Kidney (tissue), 14 donors: ENCODE data around the gene BCKDHB. TPM values are rescaled to one million over a fixed set of nuclear protein-coding genes. Genes with fewer than 3 reads are reported as not detected.
"Not testable (repeated sequence)": the region's sequence is repeated elsewhere in the genome, so short reads cannot be mapped to it uniquely, and the experiment has no call there.

Experiments used
- DNase-seq, 5 donors: peaks; one replicate each; pipeline ENCODE4 v3.0.0-alpha.2; 2013 to 2020
- FAIRE-seq: peaks from 2 replicates; lab custom pipeline; 2012; peaks lifted over from hg19 to GRCh38; lab: Jason Lieb, UNC
- H3K27ac ChIP-seq, 2 donors: one replicate each; pipeline ENCODE4 v1.7.0; 2013; ENCODE audit warnings: low read depth in 2 of 2, low read length in 2 of 2, inconsistent platforms in 1 of 2
- H3K27me3 ChIP-seq: one replicate; pipeline ENCODE4 v1.7.1; 2013; ENCODE audit warnings: low read length, inconsistent platforms; ENCODE audit not compliant: control insufficient read depth, insufficient read depth
- H3K36me3 ChIP-seq, 3 donors: one replicate each; pipeline versions ENCODE4 v1.7.0 to v1.7.1; 2013; ENCODE audit warnings: low read length in 3 of 3, control low read depth in 1 of 3, inconsistent platforms in 1 of 3; ENCODE audit not compliant: insufficient read depth in 3 of 3, control insufficient read depth in 2 of 3
- H3K4me1 ChIP-seq, 3 donors: one replicate each; pipeline versions ENCODE4 v1.7.0 to v1.7.1; 2013; ENCODE audit warnings: low read length in 3 of 3, inconsistent platforms in 1 of 3, low read depth in 1 of 3; ENCODE audit not compliant: control insufficient read depth in 2 of 3, insufficient read depth in 2 of 3
- H3K4me3 ChIP-seq, 3 donors: one replicate each; pipeline versions ENCODE4 v1.7.0 to v1.8.1; 2013; ENCODE audit warnings: low read length in 3 of 3, control low read depth in 1 of 3, inconsistent platforms in 1 of 3
- H3K9ac ChIP-seq, 3 donors: one replicate each; pipeline versions ENCODE4 v1.7.0 to v1.7.1; 2013; ENCODE audit warnings: low read length in 3 of 3, control low read depth in 1 of 3, inconsistent platforms in 1 of 3
- H3K9me3 ChIP-seq, 3 donors: one replicate each; pipeline versions ENCODE4 v1.7.0 to v1.7.1; 2013; ENCODE audit warnings: low read length in 3 of 3, control low read depth in 1 of 3, inconsistent platforms in 1 of 3; ENCODE audit not compliant: control insufficient read depth in 2 of 3, insufficient read depth in 1 of 3
- CTCF ChIP-seq: IDR thresholded peaks from 3 replicates; pipeline ENCODE4 v1.5.1; 2012; ENCODE audit warnings: mild to moderate bottlenecking, moderate library complexity, borderline replicate concordance; ENCODE audit not compliant: insufficient read depth; ENCODE audit errors: extremely low read depth
- intact Hi-C: fragments of 100-400 bp; cut with DNase I; formaldehyde crosslinking; loops from one replicate; pipeline ENCODE4 v1.11.1; 2022
- polyA plus RNA-seq: library from polyadenylated mRNA; stranded (reverse); fragments of 350-450 nt; fragmentation: Illumina TruSeq; extraction: RNeasy Lipid Tissue Mini Kit (QIAGEN cat#74804); gene quantifications from one replicate; pipeline ENCODE4 v1.2.3, GENCODE V29; 2014; ENCODE audit warnings: low read depth, low replicate concordance; ENCODE audit not compliant: insufficient read depth
- total RNA-seq: library from RNA; stranded (reverse); fragmentation: NEBNext Ultra II Directional; extraction: Animal tissue kit (Norgen Biotek cat#: 25700); gene quantifications from one replicate; pipeline ENCODE4 v1.2.1, GENCODE V29; 2021
- donor health status: control.
- donor health status: control.
- donor health status: control.
- donor health status: control.
- donor health status: control.
- donor health status: DM: yes; HTN: yes; CAD: no.
- donor health status: Normal renal cell carcinoma (clear cell type).

BCKDHB gene
- total and polyA plus RNA-seq, 2 donors from 2014 or later: 21.0 to 22.8 TPM

DNA sequence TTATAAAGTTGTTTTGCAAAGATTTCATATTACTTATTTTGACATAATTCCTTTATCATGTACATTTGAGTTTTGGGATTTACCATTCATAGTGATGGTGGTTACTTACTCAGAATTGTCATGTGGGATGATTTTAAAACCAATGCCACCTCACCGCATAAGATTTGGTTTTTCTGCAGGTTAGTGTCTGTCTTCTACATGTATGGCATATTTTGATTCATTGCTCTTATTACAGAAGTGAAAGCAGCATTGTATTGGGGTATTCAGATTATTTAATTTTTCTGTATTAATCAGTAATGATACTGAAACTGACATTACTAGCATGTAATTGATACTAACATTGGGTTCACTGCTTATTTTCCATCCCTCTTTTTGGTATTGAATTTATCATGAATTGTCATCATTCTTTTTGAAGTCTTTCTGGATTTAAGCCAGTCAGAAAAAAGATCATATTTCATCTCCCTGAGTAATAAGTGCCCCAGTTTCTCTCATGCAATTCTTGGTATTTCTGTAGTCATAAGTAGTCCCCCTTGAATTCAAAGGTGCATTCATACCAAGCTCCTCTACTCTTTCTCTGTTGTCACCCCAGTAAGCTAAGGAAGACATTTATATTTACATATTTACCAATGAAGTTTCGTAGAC lies 176.6 kb downstream of the BCKDHB start:
- no peak overlapping the region for H3K9ac ChIP-seq
- H3K4me1 ChIP-seq: no peaks in the 10 kb centered on the region
- no peak overlapping the region for H3K4me3 ChIP-seq
- no peak for FAIRE-seq
- TF ChIP-seq CTCF: no peak
- intact Hi-C loops: no loop called here
- no peak overlapping the region for H3K27ac ChIP-seq
- no peak for DNase-seq
- H3K36me3 ChIP-seq: no peaks in the 10 kb centered on the region
- no peaks in the 10 kb centered on the region for H3K9me3 ChIP-seq
- H3K27me3 ChIP-seq: no peaks in the 10 kb centered on the region

DNA sequence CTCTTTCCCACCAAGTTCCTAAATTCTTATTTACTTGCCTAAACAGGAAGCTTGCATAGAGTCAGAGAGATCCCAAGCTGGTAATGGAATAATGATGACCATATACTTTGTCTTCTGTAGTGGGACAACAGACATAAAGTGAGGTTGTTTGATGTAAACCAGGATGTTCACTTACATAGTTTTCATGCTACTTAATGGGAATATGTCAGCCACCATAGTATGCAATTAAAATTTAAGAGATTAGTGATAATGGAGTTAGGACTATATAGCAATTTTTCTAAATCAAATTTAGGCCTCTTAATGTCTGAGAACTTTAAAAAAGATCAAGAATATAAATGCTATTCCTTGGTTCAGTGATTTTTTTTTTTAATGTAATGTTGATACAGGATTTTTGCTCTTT lies 180.6 kb downstream of the BCKDHB start:
- DNase-seq (no peak), FAIRE-seq (no peak)
- H3K9me3 ChIP-seq: no peaks in the 10 kb centered on the region
- H3K27me3 ChIP-seq: no peaks in the 10 kb centered on the region
- no peak overlapping the region for H3K4me3 ChIP-seq
- no peaks in the 10 kb centered on the region for H3K36me3 ChIP-seq
- H3K27ac ChIP-seq: no peak overlapping the region
- intact Hi-C loops: no loop called here
- H3K9ac ChIP-seq: no peak overlapping the region
- H3K4me1 ChIP-seq: no peaks in the 10 kb centered on the region
- TF ChIP-seq CTCF: no peak

GRCh38 chr6:80287607-80288006 lies 181.1 kb downstream of the BCKDHB start:
- TF ChIP-seq CTCF: no peak
- no peak for FAIRE-seq
- no peak overlapping the region for H3K27ac ChIP-seq

DNA sequence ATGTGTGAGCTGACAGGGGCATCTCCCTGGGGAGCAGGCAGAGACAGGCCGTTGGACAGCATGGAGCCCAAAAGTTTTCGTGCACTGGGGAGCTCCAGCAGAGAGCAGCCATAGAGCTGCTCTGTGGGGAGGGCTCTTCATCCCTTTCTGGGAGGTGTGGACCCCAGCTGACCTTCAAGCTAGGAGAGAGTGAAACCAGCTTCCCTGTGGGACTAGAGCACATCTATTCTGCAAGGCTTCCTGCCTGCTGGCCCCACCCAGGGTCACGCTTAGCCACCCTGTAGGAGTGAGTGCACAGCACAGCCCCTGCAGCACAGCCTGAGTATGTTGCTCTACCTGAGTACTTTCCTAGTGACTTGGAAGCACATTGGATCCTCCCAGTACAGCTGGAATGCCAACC lies 183.3 kb downstream of the BCKDHB start:
- H3K4me1 ChIP-seq: no peaks in the 10 kb centered on the region
- no peak overlapping the region for H3K4me3 ChIP-seq
- no peak overlapping the region for H3K9ac ChIP-seq
- no peaks in the 10 kb centered on the region for H3K36me3 ChIP-seq
- DNase-seq (no peak), FAIRE-seq (no peak)
- no peak overlapping the region for H3K27ac ChIP-seq
- TF ChIP-seq CTCF: no peak
- no peaks in the 10 kb centered on the region for H3K27me3 ChIP-seq
- intact Hi-C loops: no loop called here
- H3K9me3 ChIP-seq: peaks cover 0 to 12% (median 5%) of the 10 kb centered on the region in 3 donors

More at GRCh38 chr6:80287607-80288006, 181.1 kb downstream of the BCKDHB start:
- H3K4me1 ChIP-seq: no peaks in the 10 kb centered on the region
- no peaks in the 10 kb centered on the region for H3K27me3 ChIP-seq
- H3K9ac ChIP-seq: no peak overlapping the region
- intact Hi-C loops: no loop called here
- no peaks in the 10 kb centered on the region for H3K9me3 ChIP-seq
- no peaks in the 10 kb centered on the region for H3K36me3 ChIP-seq
- no peak overlapping the region for H3K4me3 ChIP-seq
- DNase-seq: no peak

GRCh38 chr6:80294531-80294930 lies 188.1 kb downstream of the BCKDHB start:
- H3K4me3 ChIP-seq, FAIRE-seq, H3K9ac ChIP-seq: not testable (repeated sequence)

More at GRCh38 chr6:80294531-80294930, 188.1 kb downstream of the BCKDHB start:
- H3K27ac ChIP-seq, intact Hi-C loops, H3K36me3 ChIP-seq, H3K27me3 ChIP-seq, DNase-seq, H3K4me1 ChIP-seq: not testable (repeated sequence)
- H3K9me3 ChIP-seq: peaks cover 0 to 15% (median 7%) of the 10 kb centered on the region in 3 donors
